GM12875 (cell line): Measurements from ENCODE around the gene STX8.
"Not testable (repeated sequence)": the region's sequence is repeated elsewhere in the genome, so short reads cannot be mapped to it uniquely, and the experiment has no call there.

Source experiments
- H3K4me3 ChIP-seq: one replicate; pipeline ENCODE4 v1.5.1; 2011; ENCODE audit warnings: low read depth, low read length, control low read depth
- TF ChIP-seq, protein P1 (sequence below): IDR thresholded peaks from 2 replicates; pipeline ENCODE4 v1.5.1; 2011; ENCODE audit warnings: low read depth, mild to moderate bottlenecking, control low read depth, inconsistent platforms, low read length, moderate library complexity, borderline replicate concordance; ENCODE audit not compliant: insufficient read depth

Gene STX8

DNA sequence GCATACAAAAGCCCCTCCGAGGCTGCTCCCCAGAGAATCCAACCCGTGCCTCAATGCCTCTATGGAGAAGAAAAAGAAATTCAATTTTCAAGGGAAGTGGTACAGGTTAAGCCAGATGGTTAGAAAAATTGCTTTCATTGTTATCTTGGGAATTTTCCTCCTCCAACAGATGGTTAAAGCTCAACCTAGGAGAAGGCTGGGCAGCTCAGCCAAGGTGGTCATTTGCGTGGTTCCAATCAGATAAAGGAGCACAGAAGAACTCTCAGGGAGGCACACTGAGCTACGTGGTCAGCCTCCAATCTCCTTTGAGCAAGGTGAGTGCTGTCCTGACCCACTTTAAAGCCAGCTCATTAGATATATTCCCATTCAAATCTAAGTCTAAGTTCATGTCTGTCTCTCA, 106.7 kb downstream of the STX8 start:
- H3K4me3 ChIP-seq, result no peak overlapping the region
- TF ChIP-seq, protein P1, sequence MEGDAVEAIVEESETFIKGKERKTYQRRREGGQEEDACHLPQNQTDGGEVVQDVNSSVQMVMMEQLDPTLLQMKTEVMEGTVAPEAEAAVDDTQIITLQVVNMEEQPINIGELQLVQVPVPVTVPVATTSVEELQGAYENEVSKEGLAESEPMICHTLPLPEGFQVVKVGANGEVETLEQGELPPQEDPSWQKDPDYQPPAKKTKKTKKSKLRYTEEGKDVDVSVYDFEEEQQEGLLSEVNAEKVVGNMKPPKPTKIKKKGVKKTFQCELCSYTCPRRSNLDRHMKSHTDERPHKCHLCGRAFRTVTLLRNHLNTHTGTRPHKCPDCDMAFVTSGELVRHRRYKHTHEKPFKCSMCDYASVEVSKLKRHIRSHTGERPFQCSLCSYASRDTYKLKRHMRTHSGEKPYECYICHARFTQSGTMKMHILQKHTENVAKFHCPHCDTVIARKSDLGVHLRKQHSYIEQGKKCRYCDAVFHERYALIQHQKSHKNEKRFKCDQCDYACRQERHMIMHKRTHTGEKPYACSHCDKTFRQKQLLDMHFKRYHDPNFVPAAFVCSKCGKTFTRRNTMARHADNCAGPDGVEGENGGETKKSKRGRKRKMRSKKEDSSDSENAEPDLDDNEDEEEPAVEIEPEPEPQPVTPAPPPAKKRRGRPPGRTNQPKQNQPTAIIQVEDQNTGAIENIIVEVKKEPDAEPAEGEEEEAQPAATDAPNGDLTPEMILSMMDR, result no peak

DNA sequence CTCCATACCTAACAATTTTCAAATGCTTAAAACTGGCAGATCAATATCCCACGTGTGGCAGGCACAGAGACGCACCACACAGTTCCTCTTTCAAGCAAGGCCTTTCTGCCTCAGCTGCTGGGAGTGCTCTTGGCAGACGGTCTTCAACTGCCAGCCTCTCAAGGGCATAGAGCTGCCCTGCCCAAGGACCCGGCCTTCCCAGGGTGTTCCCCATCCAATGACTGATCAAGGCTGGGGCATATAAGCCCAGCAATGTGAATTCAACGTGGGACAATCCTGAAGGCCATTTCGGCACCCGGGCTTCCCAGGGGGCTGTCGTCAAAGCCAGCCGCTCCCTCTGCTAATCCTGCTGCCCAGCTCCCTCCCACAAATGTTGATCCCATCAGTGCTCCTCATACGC, 107.1 kb downstream of the STX8 start:
- no peak overlapping the region for H3K4me3 ChIP-seq
- TF ChIP-seq, protein P1, result no peak

DNA sequence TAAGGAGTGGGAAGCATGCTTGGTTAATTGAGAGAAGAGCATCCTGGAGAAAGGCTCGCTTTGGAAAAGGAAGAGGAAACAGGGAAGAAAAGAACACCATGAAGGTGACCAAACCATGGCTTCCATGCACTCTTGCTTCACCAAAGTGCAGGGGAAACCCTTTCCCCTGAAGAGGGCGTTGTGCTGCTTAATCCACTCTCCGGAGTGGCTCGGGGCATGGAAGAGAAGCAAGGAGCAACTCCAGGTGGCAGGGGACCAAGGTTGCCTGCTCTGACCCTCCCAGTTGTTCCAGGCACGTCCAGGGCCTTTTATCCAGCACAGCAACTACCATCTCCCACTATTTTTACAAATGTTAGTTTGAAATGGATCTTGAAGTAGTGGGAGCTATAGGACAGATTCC, 108.1 kb downstream of the STX8 start:
- no peak overlapping the region for H3K4me3 ChIP-seq
- TF ChIP-seq, protein P1, result no peak

DNA sequence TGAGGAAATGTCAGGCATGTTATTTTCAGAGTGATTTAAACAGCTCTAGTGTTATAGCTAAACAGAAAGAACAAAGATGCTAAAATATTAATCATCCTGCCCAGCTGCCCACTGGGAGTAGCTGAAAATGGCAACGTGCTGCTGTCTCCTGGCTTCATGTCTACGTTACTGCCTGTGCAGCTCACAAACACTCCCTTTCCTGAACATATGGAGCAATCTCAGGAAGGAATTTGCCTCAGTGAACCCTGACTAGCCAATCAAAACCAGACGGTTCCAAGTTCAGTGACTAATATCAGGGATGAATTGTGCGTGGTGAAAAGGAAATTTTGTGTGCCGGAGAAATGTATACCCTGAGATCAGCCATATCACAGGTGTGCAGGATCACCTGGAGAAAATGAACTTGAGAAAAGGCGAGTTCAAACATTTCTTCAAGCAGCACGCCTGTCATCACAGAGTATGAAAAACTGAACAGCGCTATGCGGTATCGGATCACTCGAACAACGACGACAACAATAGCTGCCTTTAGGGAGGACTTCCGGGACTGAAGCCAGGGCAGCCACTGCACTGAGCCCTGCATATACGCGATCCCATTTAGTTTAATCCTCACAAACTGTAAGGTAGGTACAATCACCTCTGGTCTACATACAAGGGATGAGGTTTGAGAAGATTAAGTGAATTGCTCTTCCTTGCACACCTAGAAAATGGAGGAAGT, 110.3 kb downstream of the STX8 start:
- H3K4me3 ChIP-seq, result no peak overlapping the region
- TF ChIP-seq, protein P1, result no peak

DNA sequence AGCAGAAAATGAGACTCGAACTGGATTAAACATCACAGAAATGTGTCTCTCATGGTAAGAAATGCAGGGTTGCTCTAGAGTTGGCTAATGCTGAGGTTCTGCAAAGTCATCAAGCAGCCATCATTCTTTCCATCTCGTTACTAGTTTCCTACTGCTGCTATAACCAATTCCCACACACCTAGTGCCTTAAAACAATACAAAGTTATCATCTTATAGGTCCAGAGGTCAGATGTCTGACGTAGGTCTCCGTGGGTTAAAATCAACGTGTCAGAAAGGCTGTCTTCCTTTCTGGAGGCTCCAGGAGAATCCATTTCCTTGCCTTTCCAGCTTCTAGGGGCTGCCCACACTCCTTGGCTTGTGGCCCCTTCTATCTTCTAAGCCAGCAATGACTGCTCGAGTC, 118.6 kb downstream of the STX8 start:
- H3K4me3 ChIP-seq, result no peak overlapping the region
- TF ChIP-seq, protein P1, result no peak

DNA sequence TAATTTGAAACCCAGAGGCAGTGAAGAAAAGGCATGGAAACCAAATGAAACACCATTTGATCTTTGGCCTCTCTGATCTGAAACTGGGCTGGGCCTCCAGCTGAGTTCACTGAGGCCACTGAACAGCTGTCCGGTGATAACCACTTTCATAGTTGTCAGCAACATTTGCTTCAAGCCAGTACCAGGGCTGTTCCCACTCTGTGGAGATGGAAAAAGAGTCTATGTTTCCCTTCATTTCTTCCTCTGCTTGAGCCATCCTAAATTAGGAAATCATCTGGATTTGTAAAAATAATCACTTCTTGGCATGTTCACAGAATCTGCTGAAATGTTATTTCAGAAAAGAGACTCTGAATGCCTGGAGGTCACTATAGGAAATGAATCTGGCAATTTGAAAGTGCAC, 119.3 kb downstream of the STX8 start:
- no peak overlapping the region for H3K4me3 ChIP-seq
- TF ChIP-seq, protein P1, result no peak

DNA sequence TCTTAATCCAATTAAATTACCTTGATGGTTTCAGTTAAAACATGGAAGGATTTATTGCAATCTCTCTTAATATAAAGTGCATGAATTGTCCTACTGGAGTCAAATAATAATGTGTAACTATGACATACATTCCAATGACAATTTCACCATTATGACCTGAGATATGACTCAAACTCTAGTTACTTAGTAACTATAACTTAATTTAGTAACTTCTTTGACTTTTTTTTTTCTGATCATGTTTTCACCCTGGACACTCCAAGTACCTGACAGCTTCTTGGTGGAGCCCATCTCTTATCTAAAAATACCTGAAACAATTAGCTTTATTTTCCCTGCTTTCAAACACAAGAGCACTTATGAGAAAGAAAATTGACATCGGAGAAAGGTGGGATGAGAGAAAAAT, 123.7 kb downstream of the STX8 start:
- H3K4me3 ChIP-seq, result no peak overlapping the region
- TF ChIP-seq, protein P1, result no peak

DNA sequence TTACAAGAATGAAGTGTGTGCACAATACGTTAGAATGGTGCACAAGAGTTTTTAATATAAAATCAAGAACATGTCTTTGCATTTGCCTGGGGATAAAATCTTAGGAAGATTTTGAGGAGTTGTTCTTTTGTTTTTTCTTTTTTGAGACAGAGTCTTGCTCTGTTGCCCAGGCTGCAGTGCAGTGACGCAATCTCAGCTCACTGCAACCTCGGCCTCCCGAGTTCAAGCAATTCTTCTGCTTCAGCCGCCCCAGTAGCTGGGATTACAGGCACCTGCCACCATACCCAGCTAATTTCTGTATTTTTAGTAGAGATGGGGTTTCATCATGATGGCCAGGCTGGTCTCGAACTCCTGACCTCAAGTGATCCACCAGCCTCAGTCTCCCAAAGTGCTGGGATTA, 128.3 kb downstream of the STX8 start:
- not testable (repeated sequence) for H3K4me3 ChIP-seq
